Pancreas (tissue), 10 donors: Measurements from ENCODE around the gene ZNF211. TPM values are rescaled to one million over a fixed set of nuclear protein-coding genes. Genes with fewer than 3 reads are reported as not detected.
A peak's percentile ranks its signal among the peaks of the same experiment; 100 is the strongest.

Source experiments
- ATAC-seq, 4 donors: fragments of 200-7000 bp; cut with Tn5 transposase; one replicate each; pipeline versions ENCODE4 v1.8.0 to v1.9.1; 2020; ENCODE audit warnings: mild to moderate bottlenecking in 4 of 4, moderate library complexity in 4 of 4
- DNase-seq, 6 donors: peaks; one replicate each; pipeline ENCODE4 v3.0.0-alpha.2; 2020
- FAIRE-seq: peaks from 2 replicates; lab custom pipeline; 2012; peaks lifted over from hg19 to GRCh38; lab: Jason Lieb, UNC
- H3K27ac ChIP-seq, 4 donors: fragments of 200-600 bp; sonication (generic); 1 replicate in 3 of 4; 2 replicates in 1 of 4; pipeline versions ENCODE4 v1.5.0 to v1.8.0; 2020
- H3K27me3 ChIP-seq, 4 donors: fragments of 200-600 bp; one replicate each; pipeline ENCODE4 v1.8.0; 2021
- H3K36me3 ChIP-seq, 3 donors: fragments of 200-600 bp; sonication (generic) in 1 of 3; one replicate each; pipeline versions ENCODE4 v1.5.0 to v1.8.0; 2020 to 2021
- H3K4me1 ChIP-seq, 3 donors: fragments of 200-600 bp; one replicate each; pipeline ENCODE4 v1.8.0; 2021
- H3K4me3 ChIP-seq, 4 donors: fragments of 200-600 bp; sonication (generic) in 2 of 4; one replicate each; pipeline versions ENCODE4 v1.5.0 to v1.8.0; 2020 to 2021
- H3K9me3 ChIP-seq, 4 donors: fragments of 200-600 bp; one replicate each; pipeline ENCODE4 v1.8.0; 2021
- CTCF ChIP-seq, 4 donors: fragments of 200-600 bp; sonication (generic) in 3 of 4; IDR thresholded peaks; one replicate each; pipeline versions ENCODE4 v1.5.0 to v1.8.0; 2021; ENCODE audit warnings: antibody characterized with exemption in 4 of 4
- WGBS, 2 donors: extraction: QIAGEN DNeasy Blood & Tissue Kit; methylation state at CpG; one replicate each; pipeline ENCODE4 v1.1.7; 2013; 5-methylcytosine and 5-hydroxymethylcytosine counted together
- intact Hi-C, 3 donors: fragments of 100-400 bp; cut with DNase I; formaldehyde crosslinking; loops; one replicate each; pipeline versions ENCODE4 v1.11.1 to v1.14.2; 2022
- polyA plus RNA-seq, 2 donors: library from polyadenylated mRNA; stranded (reverse); fragments of 200-250 nt; gene quantifications; one replicate each; pipeline ENCODE4 v1.2.3, GENCODE V29; 2013
- total RNA-seq, 6 donors: library from RNA; stranded (reverse); fragmentation: NEBNext Ultra II Directional in 4 of 6; extraction: Animal tissue kit (Norgen Biotek cat#: 25700) in 4 of 6; gene quantifications; one replicate each; pipeline versions ENCODE4 v1.2.1 to v1.2.4, GENCODE V29; 2021 to 2023
- donor health status: healthy with polysubstance abuse.
- donor health status: DM: no; HTN: no; CAD: no; lungs with moderate emphysema.
- donor health status: DM: no; HTN: no; CAD: no.
- donor health status: control.
- donor health status: control.
- donor health status: Bipolar disorder and iron deficiency.
- donor health status: DM: yes; HTN: yes; CAD: no.
- donor health status: DM: no; HTN: no; CAD: no.
- donor health status: DM: no; HTN: no; CAD: no.
- donor health status: DM: yes; HTN: yes; CAD: no.

ZNF211 gene
- total and polyA plus RNA-seq, 8 donors, result 2.1 to 14.3 (median 4.7) TPM

DNA sequence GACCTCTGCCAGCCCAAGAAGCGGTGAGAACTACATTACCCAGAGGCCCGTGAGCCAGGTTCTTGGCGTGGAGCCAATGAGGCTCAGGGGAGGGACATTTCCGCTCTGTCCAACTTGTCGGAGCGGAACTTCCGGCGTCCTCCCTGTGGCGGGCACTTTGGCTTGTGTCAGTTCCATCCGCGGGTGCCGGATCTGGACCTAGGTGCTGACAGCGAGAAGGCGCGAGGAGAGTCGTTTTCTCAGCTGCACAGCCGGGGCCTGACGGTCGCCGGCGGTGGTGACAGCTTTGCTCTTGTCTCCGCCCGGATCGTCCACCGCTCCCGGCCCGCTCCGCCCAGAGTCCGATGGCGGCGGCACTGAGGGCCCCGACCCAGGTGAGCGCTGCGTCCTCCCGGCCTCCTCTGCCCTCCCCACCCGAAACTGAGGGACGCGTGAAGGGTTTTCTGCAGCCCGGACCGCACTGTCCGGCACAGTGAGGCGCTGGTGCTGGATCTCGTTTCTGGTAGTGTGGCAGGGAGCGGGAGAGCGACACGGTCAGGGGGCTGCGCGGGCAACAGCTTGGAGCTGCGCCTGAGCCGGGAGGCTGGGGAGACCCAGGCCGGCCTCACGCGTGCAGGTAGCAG, 33.1 kb upstream of the ZNF211 start, which contains the start of gene ZNF530:
Gene ZNF530 (plus strand): TSS at position 125 of the 623 bp plus-strand sequence. CDS start 4,461 bp downstream, outside the sequence.
- TF ChIP-seq CTCF (IDR thresholded peaks at IDR 0.05), result no peak
- H3K4me3 ChIP-seq, result peak within 1 kb of the TSS; percentile 60 to 79 (median 72)
- no peaks in the 10 kb centered on the region for H3K27me3 ChIP-seq
- ATAC-seq, result peak; percentile 100
- H3K27ac ChIP-seq, result no peak within 1 kb of the TSS
- intact Hi-C loops, result no loop called here
- H3K36me3 ChIP-seq, result no peaks in the 10 kb centered on the region
- H3K9me3 ChIP-seq, result no peaks in the 10 kb centered on the region
- H3K4me1 ChIP-seq, result peaks cover 0 to 4% (median 0%) of the 10 kb centered on the region in 3 donors
- FAIRE-seq, result no peak
- 0 to 1% methylated on average over 51 to 53 of the region's 53 CpGs for WGBS, 2 donors
- DNase-seq, result peak; percentile 90 to 99 (median 94)

- 95 to 96% methylated on average over 5 of the region's 5 CpGs for WGBS, 2 donors
- peaks cover 0 to 11% (median 5%) of the 10 kb centered on the region in 3 donors for H3K36me3 ChIP-seq
- no peaks in the 10 kb centered on the region for H3K9me3 ChIP-seq
- no peaks in the 10 kb centered on the region for H3K27me3 ChIP-seq
- H3K27ac ChIP-seq, result no peak overlapping the region
- H3K4me1 ChIP-seq, result no peaks in the 10 kb centered on the region
- H3K4me3 ChIP-seq, result no peak overlapping the region
- intact Hi-C loops, result no loop called here
- TF ChIP-seq CTCF (IDR thresholded peaks at IDR 0.05), result no peak
- ATAC-seq (no peak), DNase-seq (no peak), FAIRE-seq (no peak)
Measured at GRCh38 chr19:57606931-57607330, 26.0 kb upstream of the ZNF211 start.

- peaks cover 0 to 5% (median 0%) of the 10 kb centered on the region in 3 donors for H3K36me3 ChIP-seq
- no peaks in the 10 kb centered on the region for H3K27me3 ChIP-seq
- no peak overlapping the region for H3K27ac ChIP-seq
- ATAC-seq (no peak), DNase-seq (no peak), FAIRE-seq (no peak)
- 79 to 88% methylated on average over 4 of the region's 4 CpGs for WGBS, 2 donors
- intact Hi-C loops, result no loop called here
- peaks cover 0 to 4% (median 0%) of the 10 kb centered on the region in 4 donors for H3K9me3 ChIP-seq
- no peak for TF ChIP-seq CTCF (IDR thresholded peaks at IDR 0.05)
- H3K4me1 ChIP-seq, result peaks cover 0 to 9% (median 0%) of the 10 kb centered on the region in 3 donors
- no peak overlapping the region for H3K4me3 ChIP-seq
Measured at GRCh38 chr19:57611113-57611512, 21.9 kb upstream of the ZNF211 start.

- no peaks in the 10 kb centered on the region for H3K27me3 ChIP-seq
- TF ChIP-seq CTCF (IDR thresholded peaks at IDR 0.05), result no peak
- intact Hi-C loops, result no loop called here
- no peak within 1 kb of the TSS for H3K27ac ChIP-seq
- DNase-seq, result peak; percentile 86 to 95 (median 91)
- WGBS, 2 donors, result 2% methylated on average over 64 of the region's 64 CpGs
- FAIRE-seq, result no peak
- H3K4me3 ChIP-seq, result peak within 1 kb of the TSS; percentile 97 to 100 (median 100)
- peaks cover 0 to 8% (median 2%) of the 10 kb centered on the region in 4 donors for H3K9me3 ChIP-seq
- peaks cover 0 to 9% (median 0%) of the 10 kb centered on the region in 3 donors for H3K4me1 ChIP-seq
- peak; percentile 100 for ATAC-seq
- peaks cover 0 to 14% (median 5%) of the 10 kb centered on the region in 3 donors for H3K36me3 ChIP-seq
Measured at GRCh38 chr19:57613941-57614743, 18.8 kb upstream of the ZNF211 start, which contains the start of gene ZNF134. Gene ZNF134, plus strand, starts transcription at chr19:57614242. Its CDS starts 5,227 bp downstream, at chr19:57619469.
